ENCODE results near the gene CCKAR. TPM values are rescaled to one million over a fixed set of nuclear protein-coding genes. Genes with fewer than 3 reads are reported as not detected.
A peak's percentile ranks its signal among the peaks of the same experiment; 100 is the strongest.

CCKAR gene
- total and polyA plus RNA-seq, 2 of the 13 experiments (the other 11 are each of a cell fraction or from before 2014, with no cell fraction given): not detected

- TF ChIP-seq POLR2A (IDR thresholded peaks at IDR 0.05; ENCODE audit: insufficient read depth in 1 of 2, low read depth in 2 of 2, low read length in 2 of 2): no peak
- Histone ChIP-seq H3K36me3 (replicated peaks in 1 of 2; ENCODE audit: control insufficient read depth in 1 of 2, insufficient read depth in 2 of 2, low read length in 2 of 2) (no peaks in the 10 kb centered on the region), H3K4me2 (ENCODE audit: low read depth, low read length) (no peak overlapping the region), H3K79me2 (ENCODE audit: insufficient read depth, low read length) (no peaks in the 10 kb centered on the region), H2AFZ (ENCODE audit: low read length) (no peak overlapping the region), H3K27ac (ENCODE audit: extremely low read length, insufficient read depth, low read length) (no peak overlapping the region), H3K27me3 (ENCODE audit: control insufficient read depth in 1 of 2, insufficient read depth in 2 of 2, low read length in 2 of 2) (peaks cover 1 to 19% of the 10 kb centered on the region in 2 experiments; a peak in 3 of 5 replicates), H3K4me3 (replicated peaks in 1 of 3; ENCODE audit: insufficient read depth in 1 of 3, low read depth in 2 of 3, low read length in 3 of 3) (no peak overlapping the region), H3K9ac (ENCODE audit: insufficient read depth, low read depth, low read length) (no peak overlapping the region), H3K4me1 (ENCODE audit: insufficient read depth, low read length) (no peaks in the 10 kb centered on the region), H3K9me3 (ENCODE audit: low read length) (no peaks in the 10 kb centered on the region), H4K20me1 (ENCODE audit: insufficient read depth, low read length) (no peaks in the 10 kb centered on the region)
- ChIA-PET POLR2A (no interaction called here), CTCF (ENCODE audit: low intra/inter-chr PET ratio, low total read pairs) (no interaction called here)
- WGBS (ENCODE audit: low lambda C conversion rate): 32% methylated on average over 4 of the region's 7 CpGs
- no TSS peak for BruUV-seq (replicated peaks)
- intact Hi-C loops (cut with micrococcal nuclease; ENCODE audit: unreplicated experiment): no loop called here
- in situ Hi-C loops (cut with HindIII; ENCODE audit: extremely low pct_ligation_motif_present, low pct_unique_long_range_greater_than_20kb): no loop called here
- DNase-seq (ENCODE audit: low spot score) (no peak), ATAC-seq (no peak), FAIRE-seq (no peak)
These were observed 1.3 kb upstream of the CCKAR start for GRCh38 chr4:26491449-26492170.

- no peak overlapping the region for H3K9ac ChIP-seq (ENCODE audit: insufficient read depth, low read depth, low read length)
- ATAC-seq: no peak
These were observed 638 bp upstream of the CCKAR start for GRCh38 chr4:26490960-26491284.

More at GRCh38 chr4:26490960-26491284, 638 bp upstream of the CCKAR start:
- no peak for DNase-seq (ENCODE audit: low spot score)
- in situ Hi-C loops (cut with HindIII; ENCODE audit: extremely low pct_ligation_motif_present, low pct_unique_long_range_greater_than_20kb): no loop called here
- no peak overlapping the region for H3K27ac ChIP-seq (ENCODE audit: extremely low read length, insufficient read depth, low read length)
- TF ChIP-seq ZNF891 (CRISPR knock-in tag; IDR thresholded peaks at IDR 0.05) (no peak), MAFK (conservative IDR thresholded peaks at IDR 0.05 in 1 of 2, IDR thresholded peaks at IDR 0.05 in 1 of 2; ENCODE audit: low read length in 2 of 2) (peak; percentile 58 to 83; a peak in 3 of 4 replicates), MAFF (IDR thresholded peaks at IDR 0.05; ENCODE audit: low read depth, low read length) (peak; percentile 72), RAD51 (IDR thresholded peaks at IDR 0.05; ENCODE audit: borderline replicate concordance) (no peak), ARNT (IDR thresholded peaks at IDR 0.05) (no peak)
- TF ChIP-seq, protein P1, sequence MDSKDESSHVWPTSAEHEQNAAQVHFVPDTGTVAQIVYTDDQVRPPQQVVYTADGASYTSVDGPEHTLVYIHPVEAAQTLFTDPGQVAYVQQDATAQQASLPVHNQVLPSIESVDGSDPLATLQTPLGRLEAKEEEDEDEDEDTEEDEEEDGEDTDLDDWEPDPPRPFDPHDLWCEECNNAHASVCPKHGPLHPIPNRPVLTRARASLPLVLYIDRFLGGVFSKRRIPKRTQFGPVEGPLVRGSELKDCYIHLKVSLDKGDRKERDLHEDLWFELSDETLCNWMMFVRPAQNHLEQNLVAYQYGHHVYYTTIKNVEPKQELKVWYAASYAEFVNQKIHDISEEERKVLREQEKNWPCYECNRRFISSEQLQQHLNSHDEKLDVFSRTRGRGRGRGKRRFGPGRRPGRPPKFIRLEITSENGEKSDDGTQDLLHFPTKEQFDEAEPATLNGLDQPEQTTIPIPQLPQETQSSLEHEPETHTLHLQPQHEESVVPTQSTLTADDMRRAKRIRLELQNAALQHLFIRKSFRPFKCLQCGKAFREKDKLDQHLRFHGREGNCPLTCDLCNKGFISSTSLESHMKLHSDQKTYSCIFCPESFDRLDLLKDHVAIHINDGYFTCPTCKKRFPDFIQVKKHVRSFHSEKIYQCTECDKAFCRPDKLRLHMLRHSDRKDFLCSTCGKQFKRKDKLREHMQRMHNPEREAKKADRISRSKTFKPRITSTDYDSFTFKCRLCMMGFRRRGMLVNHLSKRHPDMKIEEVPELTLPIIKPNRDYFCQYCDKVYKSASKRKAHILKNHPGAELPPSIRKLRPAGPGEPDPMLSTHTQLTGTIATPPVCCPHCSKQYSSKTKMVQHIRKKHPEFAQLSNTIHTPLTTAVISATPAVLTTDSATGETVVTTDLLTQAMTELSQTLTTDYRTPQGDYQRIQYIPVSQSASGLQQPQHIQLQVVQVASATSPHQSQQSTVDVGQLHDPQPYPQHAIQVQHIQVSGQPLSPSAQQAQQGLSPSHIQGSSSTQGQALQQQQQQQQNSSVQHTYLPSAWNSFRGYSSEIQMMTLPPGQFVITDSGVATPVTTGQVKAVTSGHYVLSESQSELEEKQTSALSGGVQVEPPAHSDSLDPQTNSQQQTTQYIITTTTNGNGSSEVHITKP (CRISPR knock-in tag; IDR thresholded peaks at IDR 0.05; ENCODE audit: low read depth): no peak
- TF ChIP-seq, protein P2, sequence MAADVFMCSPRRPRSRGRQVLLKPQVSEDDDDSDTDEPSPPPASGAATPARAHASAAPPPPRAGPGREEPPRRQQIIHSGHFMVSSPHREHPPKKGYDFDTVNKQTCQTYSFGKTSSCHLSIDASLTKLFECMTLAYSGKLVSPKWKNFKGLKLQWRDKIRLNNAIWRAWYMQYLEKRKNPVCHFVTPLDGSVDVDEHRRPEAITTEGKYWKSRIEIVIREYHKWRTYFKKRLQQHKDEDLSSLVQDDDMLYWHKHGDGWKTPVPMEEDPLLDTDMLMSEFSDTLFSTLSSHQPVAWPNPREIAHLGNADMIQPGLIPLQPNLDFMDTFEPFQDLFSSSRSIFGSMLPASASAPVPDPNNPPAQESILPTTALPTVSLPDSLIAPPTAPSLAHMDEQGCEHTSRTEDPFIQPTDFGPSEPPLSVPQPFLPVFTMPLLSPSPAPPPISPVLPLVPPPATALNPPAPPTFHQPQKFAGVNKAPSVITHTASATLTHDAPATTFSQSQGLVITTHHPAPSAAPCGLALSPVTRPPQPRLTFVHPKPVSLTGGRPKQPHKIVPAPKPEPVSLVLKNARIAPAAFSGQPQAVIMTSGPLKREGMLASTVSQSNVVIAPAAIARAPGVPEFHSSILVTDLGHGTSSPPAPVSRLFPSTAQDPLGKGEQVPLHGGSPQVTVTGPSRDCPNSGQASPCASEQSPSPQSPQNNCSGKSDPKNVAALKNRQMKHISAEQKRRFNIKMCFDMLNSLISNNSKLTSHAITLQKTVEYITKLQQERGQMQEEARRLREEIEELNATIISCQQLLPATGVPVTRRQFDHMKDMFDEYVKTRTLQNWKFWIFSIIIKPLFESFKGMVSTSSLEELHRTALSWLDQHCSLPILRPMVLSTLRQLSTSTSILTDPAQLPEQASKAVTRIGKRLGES (CRISPR knock-in tag; IDR thresholded peaks at IDR 0.05; ENCODE audit: borderline replicate concordance): no peak
- TF ChIP-seq, protein P3, sequence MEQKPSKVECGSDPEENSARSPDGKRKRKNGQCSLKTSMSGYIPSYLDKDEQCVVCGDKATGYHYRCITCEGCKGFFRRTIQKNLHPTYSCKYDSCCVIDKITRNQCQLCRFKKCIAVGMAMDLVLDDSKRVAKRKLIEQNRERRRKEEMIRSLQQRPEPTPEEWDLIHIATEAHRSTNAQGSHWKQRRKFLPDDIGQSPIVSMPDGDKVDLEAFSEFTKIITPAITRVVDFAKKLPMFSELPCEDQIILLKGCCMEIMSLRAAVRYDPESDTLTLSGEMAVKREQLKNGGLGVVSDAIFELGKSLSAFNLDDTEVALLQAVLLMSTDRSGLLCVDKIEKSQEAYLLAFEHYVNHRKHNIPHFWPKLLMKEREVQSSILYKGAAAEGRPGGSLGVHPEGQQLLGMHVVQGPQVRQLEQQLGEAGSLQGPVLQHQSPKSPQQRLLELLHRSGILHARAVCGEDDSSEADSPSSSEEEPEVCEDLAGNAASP (CRISPR knock-in tag; IDR thresholded peaks at IDR 0.05; ENCODE audit: borderline replicate concordance): no peak
- ChIA-PET CTCF (ENCODE audit: low intra/inter-chr PET ratio, low total read pairs) (no interaction called here), POLR2A (no interaction called here)
- no peaks in the 10 kb centered on the region for H3K79me2 ChIP-seq (ENCODE audit: insufficient read depth, low read length)
- H3K27me3 ChIP-seq (ENCODE audit: control insufficient read depth in 1 of 2, insufficient read depth in 2 of 2, low read length in 2 of 2): peaks cover 1 to 19% of the 10 kb centered on the region in 2 experiments; a peak in 3 of 5 replicates
- H4K20me1 ChIP-seq (ENCODE audit: insufficient read depth, low read length): no peaks in the 10 kb centered on the region
- no peak overlapping the region for H2AFZ ChIP-seq (ENCODE audit: low read length)
- no peak for FAIRE-seq
- H3K4me1 ChIP-seq (ENCODE audit: insufficient read depth, low read length): no peaks in the 10 kb centered on the region
- H3K9me3 ChIP-seq (ENCODE audit: low read length): no peaks in the 10 kb centered on the region
- H3K36me3 ChIP-seq (replicated peaks in 1 of 2; ENCODE audit: control insufficient read depth in 1 of 2, insufficient read depth in 2 of 2, low read length in 2 of 2): no peaks in the 10 kb centered on the region
- WGBS (ENCODE audit: low lambda C conversion rate): 50% methylated on average over 4 of the region's 4 CpGs
- intact Hi-C loops (cut with micrococcal nuclease; ENCODE audit: unreplicated experiment): no loop called here
- H3K4me2 ChIP-seq (ENCODE audit: low read depth, low read length): no peak overlapping the region
- H3K4me3 ChIP-seq (replicated peaks in 1 of 3; ENCODE audit: insufficient read depth in 1 of 3, low read depth in 2 of 3, low read length in 3 of 3): no peak overlapping the region
- no TSS peak for BruUV-seq (replicated peaks)

All from HepG2 (cell line).